GM10266 (cell line): Measurements from ENCODE around the gene FBXO10.

ENCODE experiments used
- DNase-seq: peaks from one replicate; pipeline ENCODE4 v3.0.0; 2012; ENCODE audit errors: extremely low spot score
- CTCF ChIP-seq: IDR thresholded peaks from 2 replicates; pipeline ENCODE4 v1.5.1; 2012; ENCODE audit warnings: mild to moderate bottlenecking, low read depth; ENCODE audit not compliant: control insufficient read depth, insufficient read depth; ENCODE audit errors: missing control alignments

Gene FBXO10

GRCh38 chr9:37592108-37592951 lies 16.1 kb upstream of the FBXO10 start, which contains the start of gene TOMM5:
Gene TOMM5 (minus strand): TSS chr9:37592597. CDS start chr9:37592532, 65 bp downstream.
- TF ChIP-seq CTCF, result no peak
- DNase-seq, result peak; percentile 80

- no peak for TF ChIP-seq CTCF
- no peak for DNase-seq
These were observed 11.3 kb upstream of the FBXO10 start for GRCh38 chr9:37587521-37587920.

- no peak for TF ChIP-seq CTCF
These were observed 7.4 kb upstream of the FBXO10 start for GRCh38 chr9:37583522-37584121.

GRCh38 chr9:37582548-37583157 lies 6.5 kb upstream of the FBXO10 start:
- peak; percentile 57 for TF ChIP-seq CTCF
- DNase-seq, result no peak

More at GRCh38 chr9:37583522-37584121, 7.4 kb upstream of the FBXO10 start:
- DNase-seq, result no peak

- DNase-seq, result no peak
- TF ChIP-seq CTCF, result no peak
These were observed 667 bp downstream of the FBXO10 start for GRCh38 chr9:37575511-37575914.

GRCh38 chr9:37575001-37575400 lies 1.2 kb downstream of the FBXO10 start:
- DNase-seq, result no peak
- no peak for TF ChIP-seq CTCF
